GM12872 (cell line): ENCODE data around the gene UROC1.

Experiments
- CTCF ChIP-seq: IDR thresholded peaks from 3 replicates; pipeline ENCODE4 v1.5.1; 2011; ENCODE audit warnings: low read depth, mild to moderate bottlenecking, low read length, moderate library complexity; ENCODE audit not compliant: insufficient read depth

The UROC1 gene

GRCh38 chr3:126435456-126436315 is 81.9 kb downstream of the UROC1 start:
- no peak for TF ChIP-seq CTCF

- no peak for TF ChIP-seq CTCF
These were observed 82.6 kb downstream of the UROC1 start for GRCh38 chr3:126434931-126435411.

- TF ChIP-seq CTCF = no peak
These were observed 83.3 kb downstream of the UROC1 start for GRCh38 chr3:126434264-126434590.

GRCh38 chr3:126433496-126434263 is 83.9 kb downstream of the UROC1 start:
- TF ChIP-seq CTCF = no peak

- no peak for TF ChIP-seq CTCF
These were observed 84.5 kb downstream of the UROC1 start for GRCh38 chr3:126433105-126433430.

- TF ChIP-seq CTCF = no peak
These were observed 85.0 kb downstream of the UROC1 start for GRCh38 chr3:126432361-126433104.
